IMR-90 (cell line): Measurements from ENCODE around the gene GRID1. TPM values are rescaled to one million over a fixed set of nuclear protein-coding genes. Genes with fewer than 3 reads are reported as not detected.

Experiments
- ATAC-seq: fragments of 200-7000 bp; cut with Tn5 transposase; 2 replicates; pipeline ENCODE4 v1.9.1; 2020; ENCODE audit warnings: low read depth, mild to moderate bottlenecking, moderate library complexity
- BruUV-seq: library from RNA; stranded (reverse); fragments of 400-500 nt; replicated peaks from 2 replicates; lab custom pipeline; 2021; lab: Mats Ljungman, UMichigan
- CTCF ChIA-PET: fragments of 300-600 bp; formaldehyde crosslinking; extraction: SDS; loops from one replicate; lab custom pipeline; 2021; ENCODE audit warnings: antibody characterized with exemption; lab: Yijun Ruan, JAX
- POLR2A ChIA-PET: fragments of 300-600 bp; sonication (Branson Sonifier 250); formaldehyde crosslinking; loops from one replicate; lab custom pipeline; 2022; ENCODE audit warnings: antibody characterized with exemption; ENCODE audit not compliant: unreplicated experiment; lab: Charles Lee
- DNase-seq: peaks from one replicate; pipeline ENCODE4 v3.0.0; 2013
- H2AFZ ChIP-seq: replicated peaks from 2 replicates; pipeline ENCODE3; 2013; ENCODE audit warnings: low read length, mild to moderate bottlenecking; ENCODE audit not compliant: poor library complexity
- H2AK5ac ChIP-seq: 2 replicates; pipeline ENCODE4 v1.6.1; 2013; ENCODE audit warnings: low read depth, low read length, inconsistent platforms
- H2AK9ac ChIP-seq: replicated peaks from 2 replicates; pipeline ENCODE3; 2013; ENCODE audit warnings: mild to moderate bottlenecking, low read depth, low read length, moderate library complexity; ENCODE audit not compliant: poor library complexity
- H2BK120ac ChIP-seq: 2 replicates; pipeline ENCODE4 v1.6.1; 2013; ENCODE audit warnings: low read depth, low read length, inconsistent platforms
- H2BK15ac ChIP-seq: 3 replicates; pipeline ENCODE4 v1.6.1; 2013; ENCODE audit warnings: low read depth, low read length, inconsistent platforms
- H2BK20ac ChIP-seq: 2 replicates; pipeline ENCODE4 v1.6.1; 2013; ENCODE audit warnings: low read depth, mild to moderate bottlenecking, inconsistent platforms, low read length, moderate library complexity
- H2BK5ac ChIP-seq: 2 replicates; pipeline ENCODE4 v1.6.1; 2013; ENCODE audit warnings: mild to moderate bottlenecking, low read depth, low read length, inconsistent platforms; ENCODE audit not compliant: poor library complexity, severe bottlenecking
- H3K14ac ChIP-seq: replicated peaks from 2 replicates; pipeline ENCODE4 v1.6.1; 2013; ENCODE audit warnings: low read depth, low read length, inconsistent platforms
- H3K18ac ChIP-seq: 2 replicates; pipeline ENCODE4 v1.6.1; 2013; ENCODE audit warnings: low read depth, low read length, control low read depth
- H3K23ac ChIP-seq: 2 replicates; pipeline ENCODE4 v1.6.1; 2013; ENCODE audit warnings: low read depth, low read length, inconsistent platforms
- H3K27ac ChIP-seq: 2 replicates; pipeline ENCODE4 v1.5.1; 2013; ENCODE audit warnings: mild to moderate bottlenecking, control low read depth, low read length; ENCODE audit not compliant: insufficient read depth
- H3K27me3 ChIP-seq: 2 replicates; pipeline ENCODE4 v1.6.1; 2013; ENCODE audit warnings: low read length; ENCODE audit not compliant: control insufficient read depth, insufficient read depth
- H3K36me3 ChIP-seq: 2 replicates; pipeline ENCODE4 v1.6.1; 2013; ENCODE audit warnings: low read length, mixed read lengths; ENCODE audit not compliant: control insufficient read depth, insufficient read depth
- H3K4ac ChIP-seq: 2 replicates; pipeline ENCODE4 v1.6.1; 2013; ENCODE audit warnings: low read depth, low read length, inconsistent platforms
- H3K4me1 ChIP-seq: 2 replicates; pipeline ENCODE4 v1.6.1; 2013; ENCODE audit warnings: low read length, mixed read lengths; ENCODE audit not compliant: control insufficient read depth, insufficient read depth
- H3K4me2 ChIP-seq: 2 replicates; pipeline ENCODE4 v1.6.1; 2013; ENCODE audit warnings: low read depth, mild to moderate bottlenecking, control low read depth, low read length, moderate library complexity
- H3K4me3 ChIP-seq: 2 replicates; pipeline ENCODE4 v1.5.1; 2013; ENCODE audit warnings: low read depth, mild to moderate bottlenecking, control low read depth, low read length, moderate library complexity; ENCODE audit not compliant: insufficient read depth
- H3K56ac ChIP-seq: 2 replicates; pipeline ENCODE4 v1.6.1; 2013; ENCODE audit warnings: low read length, inconsistent platforms; ENCODE audit not compliant: insufficient read depth; ENCODE audit errors: extremely low read depth
- H3K79me1 ChIP-seq, 2 experiments: 2 replicates each; pipeline ENCODE4 v1.6.1; 2013; ENCODE audit warnings: low read length in 2 of 2, inconsistent platforms in 1 of 2, low read depth in 1 of 2
- H3K9ac ChIP-seq: 2 replicates; pipeline ENCODE4 v1.6.1; 2013; ENCODE audit warnings: low read depth, low read length, control low read depth
- H3K9me1 ChIP-seq: 2 replicates; pipeline ENCODE4 v1.6.1; 2013; ENCODE audit warnings: low read length, inconsistent platforms; ENCODE audit not compliant: insufficient read depth
- H3K9me3 ChIP-seq: 2 replicates; pipeline ENCODE4 v1.6.1; 2013; ENCODE audit warnings: low read length; ENCODE audit not compliant: control insufficient read depth, insufficient read depth
- H4K20me1 ChIP-seq: 2 replicates; pipeline ENCODE4 v1.6.1; 2013; ENCODE audit warnings: low read length, inconsistent platforms; ENCODE audit not compliant: insufficient read depth
- H4K5ac ChIP-seq: 2 replicates; pipeline ENCODE4 v1.6.1; 2013; ENCODE audit warnings: mild to moderate bottlenecking, low read depth, low read length, control low read depth
- H4K8ac ChIP-seq, 2 experiments: 2 replicates each; pipeline ENCODE4 v1.6.1; 2013; ENCODE audit warnings: low read depth in 2 of 2, low read length in 2 of 2, control low read depth in 1 of 2, inconsistent platforms in 1 of 2
- H4K91ac ChIP-seq: 2 replicates; pipeline ENCODE4 v1.6.1; 2013; ENCODE audit warnings: low read depth, low read length, inconsistent platforms; ENCODE audit not compliant: insufficient read depth
- BHLHE40 ChIP-seq: fragments of 150-350 bp; IDR thresholded peaks from 2 replicates; pipeline ENCODE4 v1.6.1; 2016; ENCODE audit warnings: mild to moderate bottlenecking, low read depth, low read length
- CEBPB ChIP-seq: IDR thresholded peaks from 2 replicates; pipeline ENCODE4 v1.6.1; 2012; ENCODE audit warnings: low read depth, low read length, improper control_type of control experiment
- FOS ChIP-seq: fragments of 150-350 bp; IDR thresholded peaks from 2 replicates; pipeline ENCODE4 v1.6.1; 2016; ENCODE audit warnings: low read depth, low read length
- MAFK ChIP-seq: IDR thresholded peaks from 2 replicates; pipeline ENCODE4 v1.6.1; 2012; ENCODE audit warnings: low read depth, low read length, improper control_type of control experiment
- MAZ ChIP-seq: IDR thresholded peaks from 2 replicates; pipeline ENCODE4 v1.6.1; 2012; ENCODE audit warnings: low read depth, mild to moderate bottlenecking, low read length, improper control_type of control experiment, moderate library complexity, borderline replicate concordance
- MXI1 ChIP-seq: IDR thresholded peaks from 2 replicates; pipeline ENCODE4 v1.6.1; 2012; ENCODE audit warnings: low read depth, mild to moderate bottlenecking, low read length, moderate library complexity, borderline replicate concordance
- POLR2A ChIP-seq: IDR thresholded peaks from 2 replicates; pipeline ENCODE4 v1.6.1; 2012; ENCODE audit warnings: mild to moderate bottlenecking, low read depth, low read length
- RAD21 ChIP-seq: IDR thresholded peaks from 2 replicates; pipeline ENCODE4 v1.6.1; 2012; ENCODE audit warnings: low read length, improper control_type of control experiment
- RCOR1 ChIP-seq: IDR thresholded peaks from 2 replicates; pipeline ENCODE4 v1.6.1; 2012; ENCODE audit warnings: mild to moderate bottlenecking, low read length, improper control_type of control experiment; ENCODE audit not compliant: insufficient replicate concordance
- RFX5 ChIP-seq: IDR thresholded peaks from 2 replicates; pipeline ENCODE4 v1.8.0; 2012; ENCODE audit warnings: low read depth, mild to moderate bottlenecking, low read length, moderate library complexity
- SMC3 ChIP-seq: fragments of 150-350 bp; IDR thresholded peaks from 2 replicates; pipeline ENCODE4 v1.6.1; 2016; ENCODE audit warnings: low read depth, mild to moderate bottlenecking, antibody characterized with exemption, low read length, moderate library complexity
- WGBS, 2 experiments: methylation state at CpG; one replicate each; pipeline versions ENCODE4 v1.1.5 to v1.1.7; 2013; ENCODE audit warnings: missing lambda C conversion rate in 2 of 2; ENCODE audit not compliant: insufficient read length in 1 of 2; ENCODE audit errors: extremely low coverage in 2 of 2; 5-methylcytosine and 5-hydroxymethylcytosine counted together
- dilution Hi-C: fragments of 300-500 bp; cut with HindIII; formaldehyde crosslinking; loops from one replicate; pipeline ENCODE4 v1.14.3; 2018; ENCODE audit warnings: low sequenced_read_pairs; ENCODE audit not compliant: unreplicated experiment
- in situ Hi-C: fragments of 300-500 bp; cut with MboI; formaldehyde crosslinking; loops from 3 replicates; pipeline ENCODE4 v1.14.3; 2019; ENCODE audit warnings: low sequenced_read_pairs, inconsistent platforms, mixed read lengths
- intact Hi-C: fragments of 100-400 bp; cut with micrococcal nuclease; formaldehyde crosslinking; loops from 2 replicates; pipeline ENCODE4 v1.10.0; 2022
- polyA plus RNA-seq, 3 experiments: library from polyadenylated mRNA; depleted of rRNA; stranded (reverse); fragments of >200 nt; gene quantifications; 2 replicates each; pipeline ENCODE4 v1.2.3, GENCODE V29; 2012; ENCODE audit warnings: low replicate concordance in 1 of 3
- total RNA-seq: library from RNA; depleted of rRNA; stranded (reverse); fragments of >200 nt; gene quantifications from 2 replicates; pipeline ENCODE4 v1.2.3, GENCODE V29; 2012

GRID1 gene
- total and polyA plus RNA-seq, 2 of the 4 experiments (the other 2 are of a cell fraction) = not detected

GRCh38 chr10:86290933-86291615, 75.5 kb downstream of the GRID1 start (continued):
- TF ChIP-seq RFX5 (no peak), MXI1 (no peak), RCOR1 (no peak), FOS (no peak)

GRCh38 chr10:86289577-86289868, 77.1 kb downstream of the GRID1 start:
- H3K23ac ChIP-seq = no peak overlapping the region
- H4K20me1 ChIP-seq = no peaks in the 10 kb centered on the region
- in situ Hi-C loops = no loop called here
- no peaks in the 10 kb centered on the region for H3K36me3 ChIP-seq
- H3K4me3 ChIP-seq = no peak overlapping the region
- no peak overlapping the region for H3K4me2 ChIP-seq
- H3K27me3 ChIP-seq = no peaks in the 10 kb centered on the region
- BruUV-seq = no TSS peak
- no peak overlapping the region for H2AK9ac ChIP-seq
- CTCF ChIA-PET = interaction anchor here (0.6 kb wide), 1 partner anchor 1467 kb away, joined by 11 read pairs; no protein-coding TSS in a partner anchor
- intact Hi-C loops = no loop called here
- H2BK15ac ChIP-seq = no peak overlapping the region
- no peak overlapping the region for H2AFZ ChIP-seq
- H3K18ac ChIP-seq = no peak overlapping the region
- H3K9me1 ChIP-seq = no peaks in the 10 kb centered on the region
- dilution Hi-C loops = no loop called here
- no peak overlapping the region for H4K5ac ChIP-seq
- ATAC-seq (no peak), DNase-seq (no peak)
- H4K8ac ChIP-seq = no peak overlapping the region
- H2AK5ac ChIP-seq = no peak overlapping the region
- H3K14ac ChIP-seq = no peak overlapping the region
- no peak overlapping the region for H2BK120ac ChIP-seq
- H3K27ac ChIP-seq = no peak overlapping the region
- POLR2A ChIA-PET = no interaction called here
- H2BK20ac ChIP-seq = no peak overlapping the region
- H3K56ac ChIP-seq = no peak overlapping the region
- no peaks in the 10 kb centered on the region for H3K79me1 ChIP-seq
- H4K91ac ChIP-seq = no peak overlapping the region
- no peak overlapping the region for H3K4ac ChIP-seq
- TF ChIP-seq POLR2A (no peak), MAFK (no peak), RAD21 (no peak), SMC3 (no peak), MAZ (no peak), BHLHE40 (no peak), FOS (no peak), MXI1 (no peak), RFX5 (no peak), CEBPB (no peak), RCOR1 (no peak)
- no peak overlapping the region for H2BK5ac ChIP-seq
- no peaks in the 10 kb centered on the region for H3K9me3 ChIP-seq
- WGBS, 2 experiments = no CpG with 5 or more reads among the region's 2 CpGs
- H3K9ac ChIP-seq = no peak overlapping the region
- H3K4me1 ChIP-seq = no peaks in the 10 kb centered on the region
